NOMO-1 (cell line): ENCODE data around the gene TRAF3.

Experiments used
- DNase-seq, 2 experiments: peaks; one replicate each; lab custom pipeline; 2025; ENCODE audit not compliant: unreplicated experiment in 2 of 2; lab: John Stamatoyannopoulos, UW

The TRAF3 gene

GRCh38 chr14:102905116-102906108, 128.2 kb downstream of the TRAF3 start:
- no peak for DNase-seq

DNA sequence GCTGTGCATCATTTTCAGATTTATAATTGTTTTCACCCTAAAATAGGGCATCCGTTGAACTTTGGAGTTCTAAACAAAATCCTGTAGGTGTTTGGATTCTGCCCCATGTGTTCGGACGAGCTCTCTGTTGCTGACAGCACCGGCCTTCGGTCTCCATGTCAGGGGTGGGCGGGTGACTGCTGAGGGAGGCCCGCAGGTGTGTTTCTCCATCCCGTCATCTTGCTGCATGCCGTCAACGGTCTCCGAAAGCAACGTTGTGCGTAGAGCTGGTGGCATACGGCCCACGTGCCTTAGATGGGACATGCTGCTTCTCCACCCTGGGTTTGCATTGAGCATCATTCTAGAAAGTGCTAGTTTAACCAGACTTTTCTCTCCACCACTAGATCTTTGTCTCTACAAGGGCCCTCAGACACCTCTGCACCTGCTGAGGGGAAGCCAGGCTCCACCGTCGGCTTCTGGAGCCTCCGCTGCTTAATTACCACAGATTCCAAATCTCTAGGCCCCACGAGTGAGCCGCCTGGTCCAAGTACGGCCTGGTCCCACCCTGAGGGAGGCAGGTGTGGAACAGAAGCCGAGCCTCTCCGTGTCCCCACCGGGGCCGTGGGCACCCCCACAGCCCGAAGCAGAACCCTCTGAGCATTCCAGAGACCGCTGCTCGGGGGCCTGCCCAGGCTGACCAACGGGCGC, 129.5 kb downstream of the TRAF3 start:
- no peak for DNase-seq

GRCh38 chr14:102907303-102907844, 130.1 kb downstream of the TRAF3 start:
- no peak for DNase-seq

GRCh38 chr14:102907980-102908730, 130.9 kb downstream of the TRAF3 start:
- DNase-seq, result no peak

GRCh38 chr14:102908766-102909455, 131.7 kb downstream of the TRAF3 start:
- DNase-seq, result no peak

GRCh38 chr14:102909462-102909861, 132.2 kb downstream of the TRAF3 start:
- DNase-seq, result no peak

DNA sequence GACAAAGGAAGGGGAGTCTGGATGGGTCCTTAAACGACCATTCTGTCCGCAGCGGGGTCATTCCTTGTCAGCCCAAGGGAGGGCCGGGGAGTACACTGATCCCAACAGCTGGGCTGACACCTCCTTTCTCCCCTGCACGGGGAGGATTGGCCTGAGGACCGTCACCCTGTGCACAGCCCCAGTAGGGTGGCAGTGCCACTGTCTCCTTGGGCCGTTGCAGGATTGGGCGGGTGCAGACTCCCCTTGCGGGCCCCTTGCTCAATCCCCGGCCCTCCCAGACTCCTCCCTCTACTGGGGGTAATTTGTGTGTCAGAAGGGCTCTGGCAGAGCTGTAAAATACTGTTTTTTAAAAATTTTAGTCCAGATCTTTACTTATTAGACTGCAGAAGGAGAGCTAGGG, 132.7 kb downstream of the TRAF3 start:
- no peak for DNase-seq

DNA sequence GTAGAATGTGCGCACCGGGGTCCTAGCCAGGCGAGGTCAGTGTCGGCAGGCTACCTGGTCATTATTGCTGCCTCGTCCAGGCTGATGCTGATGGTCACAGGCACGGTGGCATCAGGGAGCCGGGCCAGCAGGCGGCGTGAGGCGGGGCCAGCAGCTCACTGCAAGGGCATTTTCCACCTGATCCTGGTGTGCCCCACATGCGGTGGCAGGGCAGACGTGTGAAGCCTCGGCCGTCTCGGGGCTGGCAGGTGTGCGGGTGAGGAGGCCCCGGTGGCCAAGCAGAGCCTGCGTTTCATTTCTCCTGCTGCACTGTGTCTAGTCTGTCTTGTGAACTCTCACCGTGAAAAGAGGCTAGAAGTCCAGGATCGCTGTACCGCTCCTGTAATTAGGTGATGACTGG, 133.2 kb downstream of the TRAF3 start:
- no peak for DNase-seq

DNA sequence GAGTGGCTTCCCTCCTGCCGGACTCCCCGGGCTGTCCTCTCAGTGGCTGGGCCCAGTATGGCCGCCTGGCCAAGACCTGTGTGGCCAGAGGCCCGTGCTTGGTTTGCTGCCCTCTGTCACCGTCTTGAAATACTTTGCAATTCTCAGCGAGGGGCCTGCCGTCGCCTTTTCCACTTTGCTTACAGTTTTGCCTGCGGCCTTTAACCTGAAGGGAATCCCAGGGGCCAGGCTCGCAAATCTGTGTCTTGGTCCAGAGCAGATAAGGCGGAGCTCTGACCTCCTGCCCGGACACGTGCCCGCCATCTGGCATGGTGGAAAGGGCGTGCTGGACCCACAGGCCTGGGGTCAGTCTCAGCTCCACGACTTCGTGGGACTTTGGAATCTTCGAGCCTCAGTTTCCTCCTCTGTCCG, 134.3 kb downstream of the TRAF3 start:
- DNase-seq, result no peak

- no peak for DNase-seq
Observed at GRCh38 chr14:102911991-102912761, 134.9 kb downstream of the TRAF3 start.

DNA sequence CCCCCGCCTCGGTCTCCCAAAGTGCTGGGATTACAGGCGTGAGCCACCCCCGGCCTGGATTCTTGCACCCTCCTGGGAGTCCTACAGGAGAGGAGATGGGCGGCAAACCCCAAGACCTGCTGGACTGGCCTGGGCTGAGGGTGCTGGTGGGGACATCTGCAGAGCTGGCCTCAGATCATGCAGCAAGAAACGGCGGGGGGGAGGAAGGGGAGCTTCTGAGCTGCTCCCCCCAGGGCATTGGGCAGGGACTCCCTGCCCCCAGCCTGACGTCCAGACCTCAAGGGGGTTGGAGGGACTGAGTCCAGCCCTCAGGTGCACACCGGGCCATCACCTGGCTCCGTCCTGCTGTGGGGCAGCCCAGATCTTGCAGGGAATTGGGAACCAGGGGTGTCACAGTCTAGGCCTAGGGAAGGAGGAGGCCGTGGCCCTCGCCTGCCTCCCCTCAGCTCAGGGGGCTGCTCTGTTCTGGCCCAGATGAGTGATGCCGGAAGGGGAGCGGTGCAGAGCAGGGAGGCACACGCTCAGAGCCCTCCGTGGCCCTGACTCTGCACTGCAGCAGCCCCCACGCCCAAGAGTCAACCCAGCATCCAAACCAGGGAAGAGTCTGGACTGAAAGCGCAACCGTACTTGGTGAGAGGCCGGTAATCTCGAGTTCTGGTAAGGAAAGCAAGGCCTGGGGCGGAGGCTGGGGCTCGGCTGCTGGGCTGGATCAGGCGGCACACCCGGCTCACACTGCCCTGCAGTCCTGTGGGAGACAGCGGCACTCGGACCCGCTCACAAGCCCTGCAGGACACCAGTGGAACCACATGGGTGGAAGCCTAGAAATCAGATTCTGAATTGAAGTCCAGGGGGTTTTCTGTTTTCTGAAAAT, 136.3 kb downstream of the TRAF3 start:
- no peak for DNase-seq

DNA sequence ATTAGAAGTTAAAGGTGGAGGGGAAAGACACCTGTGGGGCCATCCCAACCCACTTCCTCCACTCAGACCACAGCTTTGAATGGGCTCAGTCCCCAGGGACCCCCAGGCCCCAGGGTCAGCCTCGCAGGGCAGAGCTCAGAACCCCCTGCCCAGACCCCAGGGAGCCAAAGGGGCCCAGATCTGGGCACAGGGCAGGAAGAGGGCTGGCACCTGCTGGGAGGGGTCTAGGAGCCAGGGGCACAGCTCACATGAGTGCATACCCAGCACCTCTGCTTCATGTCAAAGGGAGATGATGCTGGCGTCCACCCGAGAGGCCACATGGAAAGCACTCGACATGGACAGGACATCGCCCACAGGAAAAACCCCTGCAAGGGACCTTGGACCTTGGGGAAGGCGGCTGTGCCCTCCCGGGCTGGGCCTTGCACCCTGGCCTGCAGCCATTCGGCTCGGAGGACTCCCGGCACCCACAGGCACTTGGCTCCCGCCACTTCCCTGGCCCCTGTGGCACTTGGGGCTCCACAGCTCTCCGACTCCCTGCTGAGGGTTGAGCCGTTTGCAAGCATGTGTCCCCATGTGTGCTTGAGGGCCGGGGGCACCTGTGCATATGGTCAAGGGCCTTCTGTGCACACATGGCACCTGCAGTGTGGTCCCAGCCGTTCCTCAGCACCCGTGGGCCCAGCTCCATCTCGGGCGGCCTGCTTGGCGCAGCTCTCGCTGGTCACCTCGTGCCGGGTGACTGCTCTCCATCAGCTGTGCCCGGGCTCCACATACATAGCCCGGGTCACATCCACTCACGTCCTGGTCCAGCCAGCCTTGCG, 137.4 kb downstream of the TRAF3 start:
- DNase-seq, result no peak

- no peak for DNase-seq
Observed at GRCh38 chr14:102915292-102916110, 138.3 kb downstream of the TRAF3 start.

- no peak for DNase-seq
Observed at GRCh38 chr14:102916347-102917055, 139.3 kb downstream of the TRAF3 start.

GRCh38 chr14:102917056-102917385, 139.8 kb downstream of the TRAF3 start:
- DNase-seq, result no peak

DNA sequence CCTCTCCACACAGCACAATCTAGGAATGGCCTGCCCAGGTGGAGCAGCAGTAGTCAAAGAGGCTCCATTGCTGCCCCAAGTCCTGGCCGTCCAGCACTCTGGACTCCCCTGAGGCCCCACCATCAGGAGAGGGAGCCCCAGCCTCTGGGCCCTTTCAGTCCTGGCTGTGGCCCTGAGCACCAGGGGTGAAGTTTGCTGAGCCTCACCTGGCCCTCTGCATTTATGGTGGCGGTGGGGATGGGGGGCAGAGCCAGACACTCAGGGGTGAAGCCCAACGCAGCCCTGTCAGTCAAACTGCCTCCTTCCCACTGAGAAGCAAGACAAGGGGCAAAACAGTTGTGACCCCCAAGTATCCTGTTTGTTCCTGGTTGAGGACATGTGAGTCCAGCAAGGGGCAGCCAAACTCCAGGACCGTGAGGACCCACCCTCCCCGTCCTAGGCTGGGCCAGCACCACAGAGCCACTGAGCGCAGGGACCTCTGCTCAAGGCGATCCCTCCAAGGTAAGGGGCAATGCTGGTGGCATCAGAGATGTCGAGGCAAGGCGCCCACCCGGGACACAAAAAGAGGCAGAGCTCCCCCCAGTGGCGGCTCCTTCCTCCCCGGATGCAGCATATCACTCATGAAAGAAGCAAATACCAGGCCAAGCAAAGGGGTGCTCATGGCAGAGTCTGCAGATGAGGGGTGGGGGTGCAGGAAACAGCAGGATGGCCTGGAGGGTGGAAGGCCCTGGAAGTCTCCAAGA, 140.4 kb downstream of the TRAF3 start:
- peak in 1 of 2 experiments; percentile 17 for DNase-seq
